Measurements from ENCODE around the gene SLC9C2. TPM values are rescaled to one million over a fixed set of nuclear protein-coding genes. Genes with fewer than 3 reads are reported as not detected.
"Not testable (repeated sequence)": the region's sequence is repeated elsewhere in the genome, so short reads cannot be mapped to it uniquely, and the experiment has no call there.

SLC9C2 gene
- total RNA-seq, 2 experiments from 2014 or later = not detected

GRCh38 chr1:173568483-173568882 is 34.4 kb downstream of the SLC9C2 start:
- no peak overlapping the region for H3K27ac Mint-ChIP-seq
- CTCF ChIA-PET = no interaction called here
- DNase-seq = no peak
- peaks cover 2% of the 10 kb centered on the region for H3K36me3 Mint-ChIP-seq (ENCODE audit: low read depth)
- no peaks in the 10 kb centered on the region for H3K27me3 Mint-ChIP-seq (ENCODE audit: low read depth)
- H3K4me1 Mint-ChIP-seq (ENCODE audit: low read depth) = peaks cover 2% of the 10 kb centered on the region
- H3K4me3 Mint-ChIP-seq = no peak overlapping the region
- intact Hi-C loops (cut with micrococcal nuclease) = no loop called here
- H3K9me3 Mint-ChIP-seq = peaks cover 15% of the 10 kb centered on the region

GRCh38 chr1:173563846-173564245 is 39.0 kb downstream of the SLC9C2 start:
- peaks cover 15% of the 10 kb centered on the region for H3K9me3 Mint-ChIP-seq
- H3K27ac Mint-ChIP-seq; H3K4me3 Mint-ChIP-seq; H3K36me3 Mint-ChIP-seq (ENCODE audit: low read depth); H3K27me3 Mint-ChIP-seq (ENCODE audit: low read depth); DNase-seq; H3K4me1 Mint-ChIP-seq (ENCODE audit: low read depth); CTCF ChIA-PET; intact Hi-C loops (cut with micrococcal nuclease): not testable (repeated sequence)

GRCh38 chr1:173562813-173563212 is 40.1 kb downstream of the SLC9C2 start:
- Mint-ChIP-seq H3K4me3 (no peak overlapping the region), H3K9me3 (peaks cover 13% of the 10 kb centered on the region)

GRCh38 chr1:173561263-173561662 is 41.6 kb downstream of the SLC9C2 start:
- no peak overlapping the region for H3K4me3 Mint-ChIP-seq
- CTCF ChIA-PET = no interaction called here
- peaks cover 2% of the 10 kb centered on the region for H3K9me3 Mint-ChIP-seq
- no peak overlapping the region for H3K27ac Mint-ChIP-seq
- peaks cover 6% of the 10 kb centered on the region for H3K4me1 Mint-ChIP-seq (ENCODE audit: low read depth)
- H3K27me3 Mint-ChIP-seq (ENCODE audit: low read depth) = no peaks in the 10 kb centered on the region
- no peak for DNase-seq
- no peaks in the 10 kb centered on the region for H3K36me3 Mint-ChIP-seq (ENCODE audit: low read depth)
- intact Hi-C loops (cut with micrococcal nuclease) = no loop called here

More at GRCh38 chr1:173562813-173563212, 40.1 kb downstream of the SLC9C2 start:
- Mint-ChIP-seq H3K36me3 (ENCODE audit: low read depth) (peaks cover 2% of the 10 kb centered on the region), H3K27me3 (ENCODE audit: low read depth) (no peaks in the 10 kb centered on the region), H3K27ac (no peak overlapping the region), H3K4me1 (ENCODE audit: low read depth) (peaks cover 6% of the 10 kb centered on the region)
- CTCF ChIA-PET = no interaction called here
- DNase-seq = no peak
- intact Hi-C loops (cut with micrococcal nuclease) = no loop called here

GRCh38 chr1:173560285-173560880 is 42.5 kb downstream of the SLC9C2 start:
- Mint-ChIP-seq H3K36me3 (ENCODE audit: low read depth) (no peaks in the 10 kb centered on the region), H3K4me3 (no peak overlapping the region), H3K27me3 (ENCODE audit: low read depth) (no peaks in the 10 kb centered on the region), H3K9me3 (no peaks in the 10 kb centered on the region), H3K27ac (no peak overlapping the region), H3K4me1 (ENCODE audit: low read depth) (peaks cover 6% of the 10 kb centered on the region)
- intact Hi-C loops (cut with micrococcal nuclease) = no loop called here
- DNase-seq = no peak
- CTCF ChIA-PET = interaction anchor here (1.0 kb wide), 1 partner anchor 10 kb away, joined by 3 read pairs; no protein-coding TSS in a partner anchor

- Mint-ChIP-seq H3K4me1 (ENCODE audit: low read depth) (peaks cover 38% of the 10 kb centered on the region), H3K9me3 (no peaks in the 10 kb centered on the region), H3K27ac (no peak overlapping the region), H3K4me3 (no peak overlapping the region), H3K36me3 (ENCODE audit: low read depth) (no peaks in the 10 kb centered on the region), H3K27me3 (ENCODE audit: low read depth) (no peaks in the 10 kb centered on the region)
- no peak for DNase-seq
- intact Hi-C loops (cut with micrococcal nuclease) = no loop called here
- CTCF ChIA-PET = no interaction called here
These were observed 47.1 kb downstream of the SLC9C2 start for GRCh38 chr1:173555651-173556305.

GRCh38 chr1:173554541-173555250 is 48.2 kb downstream of the SLC9C2 start:
- no peaks in the 10 kb centered on the region for H3K36me3 Mint-ChIP-seq (ENCODE audit: low read depth)
- no peak overlapping the region for H3K27ac Mint-ChIP-seq
- H3K27me3 Mint-ChIP-seq (ENCODE audit: low read depth) = no peaks in the 10 kb centered on the region
- H3K4me1 Mint-ChIP-seq (ENCODE audit: low read depth) = peaks cover 47% of the 10 kb centered on the region
- no peak for DNase-seq
- intact Hi-C loops (cut with micrococcal nuclease) = loop anchor here (5.0 kb wide), 1 partner anchor 77 kb away; the partner anchor contains the start of gene PRDX6
- no peaks in the 10 kb centered on the region for H3K9me3 Mint-ChIP-seq
- H3K4me3 Mint-ChIP-seq = no peak overlapping the region
- CTCF ChIA-PET = no interaction called here

- Mint-ChIP-seq H3K9me3 (no peaks in the 10 kb centered on the region), H3K27me3 (ENCODE audit: low read depth) (no peaks in the 10 kb centered on the region), H3K4me1 (ENCODE audit: low read depth) (peaks cover 53% of the 10 kb centered on the region), H3K27ac (no peak overlapping the region), H3K4me3 (no peak overlapping the region), H3K36me3 (ENCODE audit: low read depth) (no peaks in the 10 kb centered on the region)
- DNase-seq = no peak
- CTCF ChIA-PET = no interaction called here
- intact Hi-C loops (cut with micrococcal nuclease) = loop anchor here (5.0 kb wide), 1 partner anchor 77 kb away; the partner anchor contains the start of gene PRDX6
These were observed 48.8 kb downstream of the SLC9C2 start for GRCh38 chr1:173554089-173554488.

- intact Hi-C loops (cut with micrococcal nuclease) = loop anchor here (5.0 kb wide), 1 partner anchor 76 kb away; the partner anchor contains the start of gene PRDX6
- H3K4me3 Mint-ChIP-seq = no peak overlapping the region
- CTCF ChIA-PET = no interaction called here
- H3K27ac Mint-ChIP-seq = no peak overlapping the region
- H3K36me3 Mint-ChIP-seq (ENCODE audit: low read depth) = no peaks in the 10 kb centered on the region
- DNase-seq = no peak
- H3K27me3 Mint-ChIP-seq (ENCODE audit: low read depth) = no peaks in the 10 kb centered on the region
- no peaks in the 10 kb centered on the region for H3K9me3 Mint-ChIP-seq
- peaks cover 57% of the 10 kb centered on the region for H3K4me1 Mint-ChIP-seq (ENCODE audit: low read depth)
These were observed 49.6 kb downstream of the SLC9C2 start for GRCh38 chr1:173553312-173553711.

GRCh38 chr1:173551699-173552098 is 51.2 kb downstream of the SLC9C2 start:
- peaks cover 52% of the 10 kb centered on the region for H3K4me1 Mint-ChIP-seq (ENCODE audit: low read depth)
- DNase-seq = no peak
- CTCF ChIA-PET = no interaction called here
- intact Hi-C loops (cut with micrococcal nuclease) = loop anchor here (5.0 kb wide), 1 partner anchor 74 kb away; the partner anchor contains the start of gene PRDX6
- H3K27ac Mint-ChIP-seq = no peak overlapping the region
- H3K27me3 Mint-ChIP-seq (ENCODE audit: low read depth) = no peaks in the 10 kb centered on the region
- H3K4me3 Mint-ChIP-seq = no peak overlapping the region
- H3K36me3 Mint-ChIP-seq (ENCODE audit: low read depth) = no peaks in the 10 kb centered on the region
- H3K9me3 Mint-ChIP-seq = no peaks in the 10 kb centered on the region

- H3K36me3 Mint-ChIP-seq (ENCODE audit: low read depth) = no peaks in the 10 kb centered on the region
- H3K4me3 Mint-ChIP-seq = no peak overlapping the region
- no peak for DNase-seq
- H3K27me3 Mint-ChIP-seq (ENCODE audit: low read depth) = no peaks in the 10 kb centered on the region
- CTCF ChIA-PET = interaction anchor here (0.9 kb wide), 1 partner anchor 11 kb away, joined by 3 read pairs; no protein-coding TSS in a partner anchor
- H3K9me3 Mint-ChIP-seq = no peaks in the 10 kb centered on the region
- H3K4me1 Mint-ChIP-seq (ENCODE audit: low read depth) = peaks cover 52% of the 10 kb centered on the region
- intact Hi-C loops (cut with micrococcal nuclease) = loop anchor here (5.0 kb wide), 1 partner anchor 73 kb away; the partner anchor contains the start of gene PRDX6
- no peak overlapping the region for H3K27ac Mint-ChIP-seq
These were observed 53.1 kb downstream of the SLC9C2 start for GRCh38 chr1:173549813-173550212.

- H3K27me3 Mint-ChIP-seq (ENCODE audit: low read depth) = no peaks in the 10 kb centered on the region
- CTCF ChIA-PET = no interaction called here
- H3K9me3 Mint-ChIP-seq = peaks cover 2% of the 10 kb centered on the region
- H3K4me1 Mint-ChIP-seq (ENCODE audit: low read depth) = peaks cover 20% of the 10 kb centered on the region
- no peak overlapping the region for H3K27ac Mint-ChIP-seq
- H3K4me3 Mint-ChIP-seq = no peak overlapping the region
- intact Hi-C loops (cut with micrococcal nuclease) = no loop called here
- DNase-seq = no peak
- H3K36me3 Mint-ChIP-seq (ENCODE audit: low read depth) = no peaks in the 10 kb centered on the region
These were observed 57.2 kb downstream of the SLC9C2 start for GRCh38 chr1:173545688-173546087.
